Measurements from ENCODE around the gene MYO1D. TPM values are rescaled to one million over a fixed set of nuclear protein-coding genes. Genes with fewer than 3 reads are reported as not detected.

MYO1D gene
- total RNA-seq, 6 donors from 2014 or later, result 63.0 to 139 (median 91.9) TPM

- no peaks in the 10 kb centered on the region for H3K27me3 ChIP-seq
- H3K4me3 ChIP-seq, result no peak overlapping the region
- TF ChIP-seq POLR2AphosphoS5 (IDR thresholded peaks at IDR 0.05), result no peak
- no peak for TF ChIP-seq EP300 (IDR thresholded peaks at IDR 0.05)
- TF ChIP-seq CTCF (IDR thresholded peaks at IDR 0.05), result no peak
- TF ChIP-seq POLR2A (IDR thresholded peaks at IDR 0.05), result no peak
- H3K27ac ChIP-seq, result no peak overlapping the region
- H3K4me1 ChIP-seq, result peaks cover 0 to 21% (median 5%) of the 10 kb centered on the region in 4 donors
- H3K9me3 ChIP-seq, result no peaks in the 10 kb centered on the region
- H3K36me3 ChIP-seq, result no peaks in the 10 kb centered on the region
- DNase-seq, result no peak
- 85 to 97% methylated on average over 3 of the region's 3 CpGs for WGBS, 2 donors
- no peak for ATAC-seq (ENCODE audit: low FRiP score in 2 of 2)
These were observed 37.3 kb upstream of the MYO1D start for GRCh38 chr17:32914181-32914580.

GRCh38 chr17:32913593-32913992 lies 36.7 kb upstream of the MYO1D start:
- WGBS, 2 donors, result 94 to 97% methylated on average over 7 of the region's 7 CpGs
- Histone ChIP-seq H3K9me3 (no peaks in the 10 kb centered on the region), H3K36me3 (no peaks in the 10 kb centered on the region), H3K27me3 (no peaks in the 10 kb centered on the region), H3K4me1 (peaks cover 0 to 21% (median 5%) of the 10 kb centered on the region in 4 donors), H3K27ac (no peak overlapping the region), H3K4me3 (no peak overlapping the region)
- DNase-seq (no peak), ATAC-seq (ENCODE audit: low FRiP score in 2 of 2) (no peak)
- TF ChIP-seq CTCF (IDR thresholded peaks at IDR 0.05) (no peak), EP300 (IDR thresholded peaks at IDR 0.05) (no peak), POLR2AphosphoS5 (IDR thresholded peaks at IDR 0.05) (no peak), POLR2A (IDR thresholded peaks at IDR 0.05) (no peak)

GRCh38 chr17:32912218-32912897 lies 35.4 kb upstream of the MYO1D start:
- DNase-seq, result peak in 1 of 2 donors; percentile 92
- TF ChIP-seq EP300 (IDR thresholded peaks at IDR 0.05), result no peak
- TF ChIP-seq CTCF (IDR thresholded peaks at IDR 0.05), result no peak
- TF ChIP-seq POLR2A (IDR thresholded peaks at IDR 0.05), result peak in 1 of 4 donors; percentile 11
- TF ChIP-seq POLR2AphosphoS5 (IDR thresholded peaks at IDR 0.05), result peak in 1 of 2 donors; percentile 45
- ATAC-seq (ENCODE audit: low FRiP score in 2 of 2), result peak; percentile 92 to 94
- H3K36me3 ChIP-seq, result no peaks in the 10 kb centered on the region
- no peaks in the 10 kb centered on the region for H3K27me3 ChIP-seq
- 35 to 38% methylated on average over 10 of the region's 10 CpGs for WGBS, 2 donors
- H3K9me3 ChIP-seq, result no peaks in the 10 kb centered on the region
- H3K4me3 ChIP-seq, result peak overlapping the region in 1 of 4 donors; percentile 18
- peaks cover 0 to 21% (median 5%) of the 10 kb centered on the region in 4 donors for H3K4me1 ChIP-seq
- peak overlapping the region; percentile 13 to 63 (median 40) for H3K27ac ChIP-seq

GRCh38 chr17:32910769-32911168 lies 33.8 kb upstream of the MYO1D start:
- ATAC-seq (ENCODE audit: low FRiP score in 2 of 2) (no peak), DNase-seq (no peak)
- H3K36me3 ChIP-seq, result no peaks in the 10 kb centered on the region
- peaks cover 0 to 21% (median 5%) of the 10 kb centered on the region in 4 donors for H3K4me1 ChIP-seq
- H3K9me3 ChIP-seq, result no peaks in the 10 kb centered on the region
- no peaks in the 10 kb centered on the region for H3K27me3 ChIP-seq
- H3K4me3 ChIP-seq, result no peak overlapping the region
- 91 to 94% methylated on average over 3 of the region's 3 CpGs for WGBS, 2 donors
- no peak overlapping the region for H3K27ac ChIP-seq
- TF ChIP-seq EP300 (IDR thresholded peaks at IDR 0.05) (no peak), POLR2AphosphoS5 (IDR thresholded peaks at IDR 0.05) (no peak), POLR2A (IDR thresholded peaks at IDR 0.05) (no peak), CTCF (IDR thresholded peaks at IDR 0.05) (no peak)
